Measurements from ENCODE around the gene ELAVL4.
"Not testable (repeated sequence)": the region's sequence is repeated elsewhere in the genome, so short reads cannot be mapped to it uniquely, and the experiment has no call there.

The ELAVL4 gene

GRCh38 chr1:50147191-50147850 is 38.6 kb downstream of the ELAVL4 start:
- no peak overlapping the region for H3K4me3 ChIP-seq (ENCODE audit: low read length)
- no peak for TF ChIP-seq ZNF274 (IDR thresholded peaks at IDR 0.05; ENCODE audit: low read depth, low read length)

- H3K4me3 ChIP-seq (ENCODE audit: low read length), result no peak overlapping the region
- TF ChIP-seq ZNF274 (IDR thresholded peaks at IDR 0.05; ENCODE audit: low read depth, low read length), result no peak
Measured at GRCh38 chr1:50148142-50148923, 39.6 kb downstream of the ELAVL4 start.

- TF ChIP-seq ZNF274 (IDR thresholded peaks at IDR 0.05; ENCODE audit: low read depth, low read length), result no peak
- H3K4me3 ChIP-seq (ENCODE audit: low read length), result no peak overlapping the region
Measured at GRCh38 chr1:50152236-50152635, 43.5 kb downstream of the ELAVL4 start.

GRCh38 chr1:50155541-50155940 is 46.8 kb downstream of the ELAVL4 start:
- TF ChIP-seq ZNF274 (IDR thresholded peaks at IDR 0.05; ENCODE audit: low read depth, low read length), result no peak

GRCh38 chr1:50156241-50157010 is 47.7 kb downstream of the ELAVL4 start:
- H3K4me3 ChIP-seq (ENCODE audit: low read length), result no peak overlapping the region
- TF ChIP-seq ZNF274 (IDR thresholded peaks at IDR 0.05; ENCODE audit: low read depth, low read length), result no peak

More at GRCh38 chr1:50155541-50155940, 46.8 kb downstream of the ELAVL4 start:
- H3K4me3 ChIP-seq (ENCODE audit: low read length), result no peak overlapping the region

GRCh38 chr1:50157306-50157941 is 48.7 kb downstream of the ELAVL4 start:
- TF ChIP-seq ZNF274 (IDR thresholded peaks at IDR 0.05; ENCODE audit: low read depth, low read length), result no peak
- no peak overlapping the region for H3K4me3 ChIP-seq (ENCODE audit: low read length)

- no peak for TF ChIP-seq ZNF274 (IDR thresholded peaks at IDR 0.05; ENCODE audit: low read depth, low read length)
- no peak overlapping the region for H3K4me3 ChIP-seq (ENCODE audit: low read length)
Measured at GRCh38 chr1:50158421-50158820, 49.7 kb downstream of the ELAVL4 start.

- H3K4me3 ChIP-seq (ENCODE audit: low read length), result no peak overlapping the region
- TF ChIP-seq ZNF274 (IDR thresholded peaks at IDR 0.05; ENCODE audit: low read depth, low read length), result no peak
Measured at GRCh38 chr1:50163680-50164079, 55.0 kb downstream of the ELAVL4 start.

GRCh38 chr1:50166351-50166750 is 57.6 kb downstream of the ELAVL4 start:
- not testable (repeated sequence) for H3K4me3 ChIP-seq (ENCODE audit: low read length)

- TF ChIP-seq ZNF274 (IDR thresholded peaks at IDR 0.05; ENCODE audit: low read depth, low read length), result no peak
Measured at GRCh38 chr1:50172299-50172698, 63.6 kb downstream of the ELAVL4 start.

GRCh38 chr1:50174101-50174500 is 65.4 kb downstream of the ELAVL4 start:
- H3K4me3 ChIP-seq (ENCODE audit: low read length), result no peak overlapping the region
- TF ChIP-seq ZNF274 (IDR thresholded peaks at IDR 0.05; ENCODE audit: low read depth, low read length), result no peak

More at GRCh38 chr1:50172299-50172698, 63.6 kb downstream of the ELAVL4 start:
- H3K4me3 ChIP-seq (ENCODE audit: low read length), result no peak overlapping the region

GRCh38 chr1:50175719-50176639 is 67.3 kb downstream of the ELAVL4 start:
- TF ChIP-seq ZNF274 (IDR thresholded peaks at IDR 0.05; ENCODE audit: low read depth, low read length), result no peak

GRCh38 chr1:50177994-50178393 is 69.3 kb downstream of the ELAVL4 start:
- no peak for TF ChIP-seq ZNF274 (IDR thresholded peaks at IDR 0.05; ENCODE audit: low read depth, low read length)
- H3K4me3 ChIP-seq (ENCODE audit: low read length), result no peak overlapping the region

More at GRCh38 chr1:50175719-50176639, 67.3 kb downstream of the ELAVL4 start:
- H3K4me3 ChIP-seq (ENCODE audit: low read length), result no peak overlapping the region

Measured in GM08714 (cell line).